Endodermal cell (in vitro differentiated cells): Measurements from ENCODE around the gene ZNF618. TPM values are rescaled to one million over a fixed set of nuclear protein-coding genes. Genes with fewer than 3 reads are reported as not detected.

ENCODE experiments used
- DNase-seq: peaks from one replicate; pipeline ENCODE4 v3.0.0-alpha.2; 2017
- H3K27ac ChIP-seq: 2 replicates; pipeline ENCODE4 v1.5.1; 2013; ENCODE audit warnings: mild to moderate bottlenecking, low read depth, low read length, moderate library complexity
- H3K27me3 ChIP-seq: 2 replicates; pipeline ENCODE4 v1.6.1; 2013; ENCODE audit warnings: mild to moderate bottlenecking, low read length, moderate library complexity; ENCODE audit not compliant: insufficient read depth, control insufficient read depth, poor library complexity, severe bottlenecking
- H3K36me3 ChIP-seq: 2 replicates; pipeline ENCODE4 v1.7.0; 2013; ENCODE audit warnings: mild to moderate bottlenecking, low read length, moderate library complexity; ENCODE audit not compliant: control insufficient read depth, insufficient read depth
- H3K4me1 ChIP-seq: one replicate; pipeline ENCODE4 v1.7.0; 2013; ENCODE audit warnings: low read length; ENCODE audit not compliant: control insufficient read depth, insufficient read depth
- H3K4me3 ChIP-seq: 2 replicates; pipeline ENCODE4 v1.5.1; 2013; ENCODE audit warnings: mild to moderate bottlenecking, low read length, moderate library complexity
- H3K9ac ChIP-seq: 2 replicates; pipeline ENCODE4 v1.6.1; 2013; ENCODE audit warnings: mild to moderate bottlenecking, low read length, moderate library complexity; ENCODE audit not compliant: poor library complexity, severe bottlenecking; ENCODE audit errors: extremely low read depth
- H3K9me3 ChIP-seq: 2 replicates; pipeline ENCODE4 v1.6.1; 2013; ENCODE audit warnings: mild to moderate bottlenecking, low read length, moderate library complexity; ENCODE audit not compliant: control insufficient read depth
- H3K27ac Mint-ChIP-seq: 2 replicates; pipeline ENCODE4 v1.8.0; 2020; ENCODE audit warnings: mixed read lengths
- H3K27me3 Mint-ChIP-seq: 2 replicates; pipeline ENCODE4 v1.8.0; 2021; ENCODE audit warnings: mild to moderate bottlenecking, mixed read lengths; ENCODE audit not compliant: insufficient read depth
- H3K36me3 Mint-ChIP-seq: 2 replicates; pipeline ENCODE4 v1.8.0; 2020; ENCODE audit warnings: low read depth, mixed read lengths
- H3K4me1 Mint-ChIP-seq: 2 replicates; pipeline ENCODE4 v1.8.0; 2020; ENCODE audit warnings: mixed read lengths
- H3K4me3 Mint-ChIP-seq: 2 replicates; pipeline ENCODE4 v1.8.0; 2020; ENCODE audit warnings: mild to moderate bottlenecking, moderate library complexity, mixed read lengths
- H3K9me3 Mint-ChIP-seq: 2 replicates; pipeline ENCODE4 v1.8.0; 2020; ENCODE audit warnings: mild to moderate bottlenecking, mixed read lengths
- WGBS, 2 experiments: methylation state at CpG; one replicate each; pipeline versions ENCODE4 v1.1.5 to v1.1.7; 2013; ENCODE audit warnings: missing lambda C conversion rate in 2 of 2, mixed read lengths in 1 of 2; ENCODE audit not compliant: insufficient coverage in 1 of 2, insufficient read length in 1 of 2; 5-methylcytosine and 5-hydroxymethylcytosine counted together
- total RNA-seq, 2 donors: library from RNA; stranded (reverse); fragmentation: NEBNext Ultra II Directional in 1 of 2; extraction: Animal tissue kit (Norgen Biotek cat#: 25700) in 1 of 2; gene quantifications; 2 replicates in 1 of 2; 3 replicates in 1 of 2; pipeline ENCODE4 v1.2.1, GENCODE V29; 2021
- TF ChIP-seq, protein P1 (sequence below): fragments of 200-600 bp; sonication (generic); conservative IDR thresholded peaks from 2 replicates; pipeline ENCODE4 v1.5.0; 2021; ENCODE audit warnings: antibody characterized with exemption, mild to moderate bottlenecking

Gene ZNF618
- total RNA-seq, 2 donors from 2014 or later, result 34.5 to 37.5 TPM

DNA sequence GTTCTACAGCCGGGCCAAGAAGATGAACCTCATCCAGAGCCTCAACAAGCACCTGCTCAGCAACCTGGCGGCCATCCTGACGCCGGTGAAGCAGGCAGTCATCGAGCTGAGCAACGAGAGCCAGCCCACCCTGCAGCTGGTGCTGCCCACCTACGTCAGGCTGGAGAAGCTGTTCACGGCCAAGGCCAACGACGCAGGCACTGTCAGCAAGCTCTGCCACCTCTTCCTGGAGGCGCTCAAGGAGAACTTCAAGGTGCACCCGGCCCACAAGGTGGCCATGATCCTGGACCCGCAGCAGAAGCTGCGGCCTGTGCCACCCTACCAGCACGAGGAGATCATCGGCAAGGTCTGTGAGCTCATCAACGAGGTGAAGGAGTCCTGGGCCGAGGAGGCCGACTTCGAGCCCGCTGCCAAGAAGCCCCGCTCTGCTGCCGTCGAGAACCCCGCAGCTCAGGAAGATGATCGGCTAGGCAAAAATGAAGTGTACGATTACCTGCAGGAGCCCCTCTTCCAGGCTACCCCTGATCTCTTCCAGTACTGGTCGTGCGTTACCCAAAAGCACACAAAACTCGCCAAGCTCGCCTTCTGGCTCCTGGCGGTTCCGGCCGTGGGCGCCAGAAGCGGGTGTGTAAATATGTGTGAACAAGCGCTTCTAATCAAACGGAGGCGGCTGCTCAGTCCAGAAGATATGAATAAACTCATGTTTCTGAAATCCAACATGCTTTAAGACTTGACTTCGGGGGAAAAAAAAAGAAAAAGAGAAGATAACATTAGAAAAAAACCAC, 173.5 kb downstream of the ZNF618 start:
- Histone ChIP-seq H3K9me3 (no peaks in the 10 kb centered on the region), H3K27me3 (no peaks in the 10 kb centered on the region), H3K27ac (no peak overlapping the region), H3K4me1 (no peaks in the 10 kb centered on the region), H3K4me3 (no peak overlapping the region), H3K36me3 (peaks cover 39% of the 10 kb centered on the region), H3K9ac (no peak overlapping the region)
- H3K4me3 Mint-ChIP-seq, result no peak overlapping the region
- H3K27me3 Mint-ChIP-seq, result no peaks in the 10 kb centered on the region
- 96 to 97% methylated on average over 40 of the region's 40 CpGs for WGBS, 2 experiments
- H3K9me3 Mint-ChIP-seq, result no peaks in the 10 kb centered on the region
- DNase-seq, result peak; percentile 24
- H3K27ac Mint-ChIP-seq, result no peak overlapping the region
- peaks cover 3% of the 10 kb centered on the region for H3K4me1 Mint-ChIP-seq
- peaks cover 42% of the 10 kb centered on the region for H3K36me3 Mint-ChIP-seq
- TF ChIP-seq, protein P1, sequence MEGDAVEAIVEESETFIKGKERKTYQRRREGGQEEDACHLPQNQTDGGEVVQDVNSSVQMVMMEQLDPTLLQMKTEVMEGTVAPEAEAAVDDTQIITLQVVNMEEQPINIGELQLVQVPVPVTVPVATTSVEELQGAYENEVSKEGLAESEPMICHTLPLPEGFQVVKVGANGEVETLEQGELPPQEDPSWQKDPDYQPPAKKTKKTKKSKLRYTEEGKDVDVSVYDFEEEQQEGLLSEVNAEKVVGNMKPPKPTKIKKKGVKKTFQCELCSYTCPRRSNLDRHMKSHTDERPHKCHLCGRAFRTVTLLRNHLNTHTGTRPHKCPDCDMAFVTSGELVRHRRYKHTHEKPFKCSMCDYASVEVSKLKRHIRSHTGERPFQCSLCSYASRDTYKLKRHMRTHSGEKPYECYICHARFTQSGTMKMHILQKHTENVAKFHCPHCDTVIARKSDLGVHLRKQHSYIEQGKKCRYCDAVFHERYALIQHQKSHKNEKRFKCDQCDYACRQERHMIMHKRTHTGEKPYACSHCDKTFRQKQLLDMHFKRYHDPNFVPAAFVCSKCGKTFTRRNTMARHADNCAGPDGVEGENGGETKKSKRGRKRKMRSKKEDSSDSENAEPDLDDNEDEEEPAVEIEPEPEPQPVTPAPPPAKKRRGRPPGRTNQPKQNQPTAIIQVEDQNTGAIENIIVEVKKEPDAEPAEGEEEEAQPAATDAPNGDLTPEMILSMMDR, result no peak

DNA sequence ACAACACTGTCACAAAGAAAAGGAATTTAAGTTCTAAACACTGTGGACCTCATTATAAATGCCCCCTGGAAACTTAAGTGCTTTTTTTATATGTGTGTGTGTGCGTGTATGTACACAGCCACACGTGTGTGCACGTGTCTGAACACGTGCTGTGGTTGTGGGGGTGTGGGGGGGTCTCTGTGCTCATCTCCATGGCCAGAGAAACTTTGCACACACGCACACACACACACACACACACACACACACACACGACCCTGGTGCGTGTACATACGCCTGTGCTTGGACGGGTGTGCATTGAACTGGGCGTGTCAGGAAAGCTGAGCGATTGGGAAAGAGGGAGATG, 174.1 kb downstream of the ZNF618 start:
- H3K27me3 Mint-ChIP-seq, result no peaks in the 10 kb centered on the region
- TF ChIP-seq, protein P1, result no peak
- Histone ChIP-seq H3K4me1 (no peaks in the 10 kb centered on the region), H3K36me3 (peaks cover 39% of the 10 kb centered on the region), H3K9me3 (no peaks in the 10 kb centered on the region), H3K4me3 (no peak overlapping the region), H3K27me3 (no peaks in the 10 kb centered on the region), H3K9ac (no peak overlapping the region), H3K27ac (no peak overlapping the region)
- H3K4me3 Mint-ChIP-seq, result no peak overlapping the region
- H3K27ac Mint-ChIP-seq, result no peak overlapping the region
- peaks cover 4% of the 10 kb centered on the region for H3K4me1 Mint-ChIP-seq
- H3K36me3 Mint-ChIP-seq, result peaks cover 42% of the 10 kb centered on the region
- peak; percentile 24 for DNase-seq
- no peaks in the 10 kb centered on the region for H3K9me3 Mint-ChIP-seq
- 96 to 100% methylated on average over 4 to 8 of the region's 11 CpGs for WGBS, 2 experiments

DNA sequence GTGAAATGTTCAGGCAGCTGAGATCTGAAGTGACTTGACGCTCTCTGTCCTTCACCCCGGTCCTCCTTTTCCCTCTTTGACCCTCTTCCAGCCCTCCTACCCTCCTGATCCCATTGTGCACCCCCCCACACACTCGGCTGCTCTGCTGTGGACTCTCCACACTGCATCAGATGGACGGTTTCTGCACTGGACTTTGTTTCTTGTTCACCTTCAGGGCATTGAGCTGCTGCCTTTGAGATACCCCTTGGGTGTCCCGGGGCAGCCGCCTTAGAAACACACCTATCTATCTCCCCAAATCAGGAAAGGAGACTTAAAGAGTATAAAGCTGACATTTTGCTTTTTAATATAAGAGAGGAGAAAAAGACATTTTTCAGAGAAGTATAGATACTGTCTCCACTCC, 174.5 kb downstream of the ZNF618 start:
- Histone ChIP-seq H3K4me3 (no peak overlapping the region), H3K36me3 (peaks cover 39% of the 10 kb centered on the region), H3K4me1 (no peaks in the 10 kb centered on the region), H3K27ac (no peak overlapping the region), H3K27me3 (no peaks in the 10 kb centered on the region), H3K9ac (no peak overlapping the region), H3K9me3 (no peaks in the 10 kb centered on the region)
- TF ChIP-seq, protein P1, result no peak
- H3K4me3 Mint-ChIP-seq, result no peak overlapping the region
- H3K9me3 Mint-ChIP-seq, result no peaks in the 10 kb centered on the region
- no peak for DNase-seq
- no peak overlapping the region for H3K27ac Mint-ChIP-seq
- no peaks in the 10 kb centered on the region for H3K27me3 Mint-ChIP-seq
- H3K4me1 Mint-ChIP-seq, result peaks cover 7% of the 10 kb centered on the region
- 91 to 100% methylated on average over 1 to 6 of the region's 6 CpGs for WGBS, 2 experiments
- H3K36me3 Mint-ChIP-seq, result peaks cover 42% of the 10 kb centered on the region
